ENCODE data around the gene NPM3. TPM values are rescaled to one million over a fixed set of nuclear protein-coding genes. Genes with fewer than 3 reads are reported as not detected.

The NPM3 gene
- total and polyA plus RNA-seq, 2 of the 13 experiments (the other 11 are each of a cell fraction or from before 2014, with no cell fraction given), result 47.6 to 129 TPM

DNA sequence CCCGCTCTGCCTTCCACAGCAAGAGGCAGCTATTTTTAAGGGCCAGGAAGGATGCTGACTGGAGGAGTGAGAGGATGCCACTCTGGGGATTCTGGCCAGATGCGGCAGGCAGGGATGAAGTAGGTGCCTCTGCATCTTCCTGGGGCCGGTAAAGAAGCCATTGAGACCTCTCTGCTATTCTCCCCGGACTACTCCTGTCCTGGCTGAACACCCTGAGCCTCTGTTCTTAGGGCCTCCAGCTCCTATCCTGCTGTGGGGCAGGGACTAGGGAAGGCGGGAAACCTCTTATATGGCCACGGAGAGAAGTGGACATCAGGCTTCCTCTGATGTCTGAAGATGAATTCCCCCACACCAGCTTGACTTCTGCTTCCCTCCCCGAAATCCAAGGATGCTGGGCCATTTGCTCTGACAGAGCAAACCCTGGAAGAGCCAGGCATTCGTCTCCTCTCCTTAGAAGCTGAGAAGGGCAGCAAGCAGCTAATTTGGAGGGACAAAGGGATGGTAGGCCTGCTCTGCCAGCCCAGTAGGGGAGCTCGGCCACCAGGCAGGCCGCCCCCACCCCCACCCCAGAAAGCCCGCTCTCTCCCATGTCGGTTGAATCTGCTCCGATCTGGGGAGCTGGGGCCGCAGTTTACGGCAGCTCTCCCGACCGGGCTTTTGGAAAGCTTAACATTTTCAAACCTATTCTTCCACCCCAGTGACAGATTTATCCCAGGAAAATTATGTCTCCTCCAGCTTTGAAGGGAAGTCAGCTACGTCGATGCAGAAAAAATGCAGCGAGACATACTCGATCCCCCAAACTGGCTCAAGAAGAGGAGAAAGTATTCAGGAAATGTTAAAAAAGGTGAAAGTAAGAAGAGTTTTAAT is 10.1 kb downstream of the NPM3 start:
- 39% methylated on average over 9 of the region's 21 CpGs for WGBS (ENCODE audit: low lambda C conversion rate)
- ATAC-seq, result no peak
- BruUV-seq (replicated peaks), result no TSS peak
- Histone ChIP-seq H4K20me1 (ENCODE audit: insufficient read depth, low read length) (no peaks in the 10 kb centered on the region), H3K4me2 (ENCODE audit: low read depth, low read length) (no peak overlapping the region), H2AFZ (ENCODE audit: low read length) (no peak overlapping the region), H3K4me1 (ENCODE audit: insufficient read depth, low read length) (peaks cover 9% of the 10 kb centered on the region), H3K9ac (ENCODE audit: insufficient read depth, low read depth, low read length) (no peak overlapping the region), H3K36me3 (replicated peaks in 1 of 2; ENCODE audit: control insufficient read depth in 1 of 2, insufficient read depth in 2 of 2, low read length in 2 of 2) (no peaks in the 10 kb centered on the region; a peak in 1 of 5 replicates), H3K27ac (ENCODE audit: extremely low read length, insufficient read depth, low read length) (no peak overlapping the region), H3K9me3 (ENCODE audit: low read length) (no peaks in the 10 kb centered on the region), H3K4me3 (replicated peaks in 1 of 3; ENCODE audit: insufficient read depth in 1 of 3, low read depth in 2 of 3, low read length in 3 of 3) (no peak overlapping the region), H3K27me3 (ENCODE audit: control insufficient read depth in 1 of 2, insufficient read depth in 2 of 2, low read length in 2 of 2) (peaks cover 22 to 64% of the 10 kb centered on the region in 2 experiments), H3K79me2 (ENCODE audit: insufficient read depth, low read length) (no peaks in the 10 kb centered on the region)
- POLR2A ChIA-PET, result no interaction called here
- intact Hi-C loops (cut with micrococcal nuclease; ENCODE audit: unreplicated experiment) (no loop called here), in situ Hi-C loops (cut with HindIII; ENCODE audit: extremely low pct_ligation_motif_present, low pct_unique_long_range_greater_than_20kb) (no loop called here)
- CTCF ChIA-PET (ENCODE audit: low intra/inter-chr PET ratio, low total read pairs), result no interaction called here
- FAIRE-seq, result no peak
- DNase-seq (ENCODE audit: low spot score), result no peak
- TF ChIP-seq NCOR1 (IDR thresholded peaks at IDR 0.05; ENCODE audit: borderline replicate concordance, low read length) (no peak), ZNF326 (CRISPR knock-in tag; IDR thresholded peaks at IDR 0.05; ENCODE audit: borderline replicate concordance) (no peak), KAT2B (IDR thresholded peaks at IDR 0.05; ENCODE audit: borderline replicate concordance, low read depth, low read length) (no peak), GPBP1L1 (CRISPR knock-in tag; IDR thresholded peaks at IDR 0.05) (no peak), CEBPZ (IDR thresholded peaks at IDR 0.05; ENCODE audit: low read length) (no peak), IRF9 (CRISPR knock-in tag; IDR thresholded peaks at IDR 0.05; ENCODE audit: borderline replicate concordance) (no peak), ZNF180 (CRISPR knock-in tag; IDR thresholded peaks at IDR 0.05; ENCODE audit: borderline replicate concordance, low read depth) (no peak)
- TF ChIP-seq, protein P1, sequence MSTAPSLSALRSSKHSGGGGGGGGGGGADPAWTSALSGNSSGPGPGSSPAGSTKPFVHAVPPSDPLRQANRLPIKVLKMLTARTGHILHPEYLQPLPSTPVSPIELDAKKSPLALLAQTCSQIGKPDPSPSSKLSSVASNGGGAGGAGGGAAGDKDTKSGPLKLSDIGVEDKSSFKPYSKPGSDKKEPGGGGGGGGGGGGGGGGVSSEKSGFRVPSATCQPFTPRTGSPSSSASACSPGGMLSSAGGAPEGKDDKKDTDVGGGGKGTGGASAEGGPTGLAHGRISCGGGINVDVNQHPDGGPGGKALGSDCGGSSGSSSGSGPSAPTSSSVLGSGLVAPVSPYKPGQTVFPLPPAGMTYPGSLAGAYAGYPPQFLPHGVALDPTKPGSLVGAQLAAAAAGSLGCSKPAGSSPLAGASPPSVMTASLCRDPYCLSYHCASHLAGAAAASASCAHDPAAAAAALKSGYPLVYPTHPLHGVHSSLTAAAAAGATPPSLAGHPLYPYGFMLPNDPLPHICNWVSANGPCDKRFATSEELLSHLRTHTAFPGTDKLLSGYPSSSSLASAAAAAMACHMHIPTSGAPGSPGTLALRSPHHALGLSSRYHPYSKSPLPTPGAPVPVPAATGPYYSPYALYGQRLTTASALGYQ (CRISPR knock-in tag; IDR thresholded peaks at IDR 0.05), result no peak
- TF ChIP-seq, protein P2, sequence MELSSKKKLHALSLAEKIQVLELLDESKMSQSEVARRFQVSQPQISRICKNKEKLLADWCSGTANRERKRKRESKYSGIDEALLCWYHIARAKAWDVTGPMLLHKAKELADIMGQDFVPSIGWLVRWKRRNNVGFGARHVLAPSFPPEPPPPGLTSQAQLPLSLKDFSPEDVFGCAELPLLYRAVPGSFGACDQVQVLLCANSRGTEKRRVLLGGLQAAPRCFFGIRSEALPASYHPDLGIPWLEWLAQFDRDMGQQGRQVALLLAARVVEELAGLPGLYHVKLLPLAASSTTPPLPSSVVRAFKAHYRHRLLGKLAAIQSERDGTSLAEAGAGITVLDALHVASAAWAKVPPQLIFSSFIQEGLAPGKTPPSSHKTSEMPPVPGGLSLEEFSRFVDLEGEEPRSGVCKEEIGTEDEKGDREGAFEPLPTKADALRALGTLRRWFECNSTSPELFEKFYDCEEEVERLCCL (CRISPR knock-in tag; IDR thresholded peaks at IDR 0.05; ENCODE audit: borderline replicate concordance), result no peak
- TF ChIP-seq, protein P3, sequence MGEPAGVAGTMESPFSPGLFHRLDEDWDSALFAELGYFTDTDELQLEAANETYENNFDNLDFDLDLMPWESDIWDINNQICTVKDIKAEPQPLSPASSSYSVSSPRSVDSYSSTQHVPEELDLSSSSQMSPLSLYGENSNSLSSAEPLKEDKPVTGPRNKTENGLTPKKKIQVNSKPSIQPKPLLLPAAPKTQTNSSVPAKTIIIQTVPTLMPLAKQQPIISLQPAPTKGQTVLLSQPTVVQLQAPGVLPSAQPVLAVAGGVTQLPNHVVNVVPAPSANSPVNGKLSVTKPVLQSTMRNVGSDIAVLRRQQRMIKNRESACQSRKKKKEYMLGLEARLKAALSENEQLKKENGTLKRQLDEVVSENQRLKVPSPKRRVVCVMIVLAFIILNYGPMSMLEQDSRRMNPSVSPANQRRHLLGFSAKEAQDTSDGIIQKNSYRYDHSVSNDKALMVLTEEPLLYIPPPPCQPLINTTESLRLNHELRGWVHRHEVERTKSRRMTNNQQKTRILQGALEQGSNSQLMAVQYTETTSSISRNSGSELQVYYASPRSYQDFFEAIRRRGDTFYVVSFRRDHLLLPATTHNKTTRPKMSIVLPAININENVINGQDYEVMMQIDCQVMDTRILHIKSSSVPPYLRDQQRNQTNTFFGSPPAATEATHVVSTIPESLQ (CRISPR knock-in tag; conservative IDR thresholded peaks at IDR 0.05), result no peak

All from HepG2 (cell line).